CD14-positive monocyte (primary cell): ENCODE data around the gene METTL1. TPM values are rescaled to one million over a fixed set of nuclear protein-coding genes. Genes with fewer than 3 reads are reported as not detected.
A peak's percentile ranks its signal among the peaks of the same experiment; 100 is the strongest.
"Not testable (repeated sequence)": the region's sequence is repeated elsewhere in the genome, so short reads cannot be mapped to it uniquely, and the experiment has no call there.

ENCODE experiments used
- DNase-seq, 3 donors: peaks; one replicate each; pipeline ENCODE4 v3.0.0-alpha.2; 2011 to 2022
- H2AFZ ChIP-seq: 2 replicates; pipeline ENCODE4 v1.6.0; 2012; ENCODE audit warnings: mild to moderate bottlenecking, low read depth, low read length, inconsistent platforms; ENCODE audit not compliant: insufficient read depth, poor library complexity, severe bottlenecking
- H3K27ac ChIP-seq, 2 donors: 1 replicate in 1 of 2; 2 replicates in 1 of 2; pipeline ENCODE4 v1.5.1; 2012 to 2013; ENCODE audit warnings: low read length in 2 of 2, control low read depth in 1 of 2, inconsistent platforms in 1 of 2, low read depth in 1 of 2, mild to moderate bottlenecking in 1 of 2
- H3K27me3 ChIP-seq, 2 donors: one replicate each; pipeline versions ENCODE4 v1.6.0 to v1.6.1; 2011 to 2013; ENCODE audit warnings: low read length in 2 of 2; ENCODE audit not compliant: control insufficient read depth in 2 of 2, insufficient read depth in 2 of 2
- H3K36me3 ChIP-seq, 2 donors: replicated peaks in 1 of 2; 1 replicate in 1 of 2; 2 replicates in 1 of 2; pipeline versions ENCODE4 v1.5.1 to v1.6.1; 2012 to 2013; ENCODE audit warnings: low read length in 2 of 2, control low read depth in 1 of 2, inconsistent platforms in 1 of 2, mild to moderate bottlenecking in 1 of 2; ENCODE audit not compliant: insufficient read depth in 2 of 2, control insufficient read depth in 1 of 2
- H3K4me1 ChIP-seq, 2 donors: 1 replicate in 1 of 2; 2 replicates in 1 of 2; pipeline versions ENCODE4 v1.5.1 to v1.6.1; 2012 to 2013; ENCODE audit warnings: low read length in 2 of 2, control low read depth in 1 of 2, inconsistent platforms in 1 of 2, mild to moderate bottlenecking in 1 of 2, moderate library complexity in 1 of 2; ENCODE audit not compliant: insufficient read depth in 2 of 2, control insufficient read depth in 1 of 2
- H3K4me2 ChIP-seq: replicated peaks from 2 replicates; pipeline ENCODE3; 2012; ENCODE audit warnings: low read length, moderate library complexity, mild to moderate bottlenecking; ENCODE audit not compliant: poor library complexity, severe bottlenecking; ENCODE audit errors: extremely low read depth
- H3K4me3 ChIP-seq, 3 experiments: fragments of 200-600 bp in 1 of 3; sonication (generic) in 1 of 3; replicated peaks in 1 of 3; 1 replicate in 2 of 3; 2 replicates in 1 of 3; pipeline ENCODE4 v1.5.1; 2011 to 2013; ENCODE audit warnings: low read length in 3 of 3, mild to moderate bottlenecking in 3 of 3, control low read depth in 2 of 3, low read depth in 2 of 3, inconsistent platforms in 1 of 3, moderate library complexity in 1 of 3
- H3K79me2 ChIP-seq: 2 replicates; pipeline ENCODE4 v1.6.0; 2012; ENCODE audit warnings: mild to moderate bottlenecking, control low read depth, inconsistent platforms, low read length, moderate library complexity; ENCODE audit not compliant: insufficient read depth
- H3K9ac ChIP-seq: 2 replicates; pipeline ENCODE4 v1.6.0; 2017; ENCODE audit warnings: low read length, mild to moderate bottlenecking; ENCODE audit not compliant: insufficient read depth, poor library complexity, severe bottlenecking
- H3K9me3 ChIP-seq, 2 donors: replicated peaks in 1 of 2; 1 replicate in 1 of 2; 2 replicates in 1 of 2; pipeline versions ENCODE4 v1.5.1 to v1.6.1; 2012 to 2013; ENCODE audit warnings: low read length in 2 of 2, control low read depth in 1 of 2; ENCODE audit not compliant: control insufficient read depth in 1 of 2, insufficient read depth in 1 of 2
- H4K20me1 ChIP-seq: 2 replicates; pipeline ENCODE4 v1.6.0; 2012; ENCODE audit warnings: mild to moderate bottlenecking, low read length, control low read depth, moderate library complexity; ENCODE audit not compliant: insufficient read depth
- H3K27ac Mint-ChIP-seq, 7 donors: one replicate each; pipeline ENCODE4 v1.8.0; 2020; ENCODE audit warnings: mild to moderate bottlenecking in 7 of 7, mixed read lengths in 7 of 7, moderate library complexity in 6 of 7, inconsistent platforms in 2 of 7
- H3K27me3 Mint-ChIP-seq, 3 donors: one replicate each; pipeline ENCODE4 v1.8.0; 2021 to 2022; ENCODE audit warnings: low read depth in 3 of 3, mild to moderate bottlenecking in 3 of 3, mixed read lengths in 3 of 3, moderate library complexity in 3 of 3, inconsistent platforms in 1 of 3
- H3K36me3 Mint-ChIP-seq, 2 donors: one replicate each; pipeline ENCODE4 v1.8.0; 2020; ENCODE audit warnings: mixed read lengths in 2 of 2, inconsistent platforms in 1 of 2, mild to moderate bottlenecking in 1 of 2
- H3K4me1 Mint-ChIP-seq: one replicate; pipeline ENCODE4 v1.8.0; 2020; ENCODE audit warnings: mild to moderate bottlenecking, mixed read lengths
- H3K4me3 Mint-ChIP-seq, 2 donors: one replicate each; pipeline ENCODE4 v1.8.0; 2020; ENCODE audit warnings: mild to moderate bottlenecking in 2 of 2, mixed read lengths in 2 of 2, moderate library complexity in 1 of 2
- H3K9me3 Mint-ChIP-seq, 7 donors: one replicate each; pipeline ENCODE4 v1.8.0; 2020 to 2022; ENCODE audit warnings: mixed read lengths in 7 of 7, mild to moderate bottlenecking in 6 of 7, moderate library complexity in 6 of 7, inconsistent platforms in 2 of 7
- CTCF ChIP-seq: fragments of 200-600 bp; IDR thresholded peaks from one replicate; pipeline ENCODE4 v1.8.0; 2022; ENCODE audit warnings: antibody characterized with exemption, mild to moderate bottlenecking
- WGBS: methylation state at CpG from one replicate; pipeline ENCODE4 v1.1.5; 2013; ENCODE audit warnings: missing lambda C conversion rate; ENCODE audit not compliant: insufficient coverage; 5-methylcytosine and 5-hydroxymethylcytosine counted together
- intact Hi-C, 2 donors: fragments of 100-400 bp; cut with micrococcal nuclease; formaldehyde crosslinking; loops; one replicate each; pipeline versions ENCODE4 v1.15.0 to v1.15.1; 2023
- polyA plus RNA-seq, 3 donors: library from polyadenylated mRNA; depleted of rRNA in 1 of 3; unstranded in 2 of 3; stranded (reverse) in 1 of 3; fragments of 300-500 nt in 2 of 3; fragments of >200 nt in 1 of 3; fragmentation: Illumina TruSeq in 2 of 3; gene quantifications; 1 replicate in 2 of 3; 2 replicates in 1 of 3; pipeline ENCODE4 v1.2.3, GENCODE V29; 2012 to 2021

The METTL1 gene
- polyA plus RNA-seq, 3 donors = 3.4 to 5.0 (median 3.7) TPM

- peaks cover 6 to 10% of the 10 kb centered on the region in 2 donors for H3K36me3 Mint-ChIP-seq
- Histone ChIP-seq H3K4me2 (no peak overlapping the region), H3K4me1 (peaks cover 48 to 52% of the 10 kb centered on the region in 2 donors), H3K27ac (peak overlapping the region; percentile 12 to 26), H3K4me3 (no peak overlapping the region), H3K9me3 (no peaks in the 10 kb centered on the region), H3K9ac (no peak overlapping the region), H3K27me3 (no peaks in the 10 kb centered on the region), H4K20me1 (no peaks in the 10 kb centered on the region), H3K36me3 (no peaks in the 10 kb centered on the region), H3K79me2 (no peaks in the 10 kb centered on the region), H2AFZ (peak overlapping the region; percentile 9)
- TF ChIP-seq CTCF = peak; percentile 11
- 44% methylated on average over 4 of the region's 4 CpGs for WGBS
- H3K4me1 Mint-ChIP-seq = peaks cover 44% of the 10 kb centered on the region
- H3K27me3 Mint-ChIP-seq = peaks cover 0 to 2% (median 0%) of the 10 kb centered on the region in 3 donors
- intact Hi-C loops = no loop called here
- peak overlapping the region; percentile 22 to 82 (median 76) for H3K27ac Mint-ChIP-seq
- H3K9me3 Mint-ChIP-seq = peaks cover 0 to 6% (median 0%) of the 10 kb centered on the region in 7 donors
- H3K4me3 Mint-ChIP-seq = peak overlapping the region in 1 of 2 donors; percentile 2
- DNase-seq = peak; percentile 38 to 68 (median 54)
Observed at GRCh38 chr12:57775563-57776246, 3.8 kb upstream of the METTL1 start.

- Mint-ChIP-seq H3K9me3 (peaks cover 0 to 6% (median 0%) of the 10 kb centered on the region in 7 donors), H3K4me3 (no peak overlapping the region)
- intact Hi-C loops = no loop called here
Observed at GRCh38 chr12:57775044-57775443, 3.1 kb upstream of the METTL1 start.

GRCh38 chr12:57774634-57775033 lies 2.7 kb upstream of the METTL1 start:
- not testable (repeated sequence) for H3K27ac ChIP-seq, H3K9me3 ChIP-seq, H3K27me3 ChIP-seq, H3K4me2 ChIP-seq, H3K79me2 ChIP-seq, H3K4me3 Mint-ChIP-seq, H3K4me3 ChIP-seq, H3K36me3 ChIP-seq, H3K27ac Mint-ChIP-seq, H4K20me1 ChIP-seq, H3K9ac ChIP-seq, DNase-seq, H3K9me3 Mint-ChIP-seq, H2AFZ ChIP-seq, H3K27me3 Mint-ChIP-seq
- intact Hi-C loops = loop anchor here in 1 of 2 donors (5.0 kb wide), 1 partner anchor 73 kb away; the partner anchor contains the start of gene CTDSP2
- H3K36me3 Mint-ChIP-seq = peaks cover 13 to 15% of the 10 kb centered on the region in 2 donors
- 100% methylated on average over 1 of the region's 11 CpGs for WGBS
- peaks cover 38% of the 10 kb centered on the region for H3K4me1 Mint-ChIP-seq
- H3K4me1 ChIP-seq = peaks cover 37 to 42% of the 10 kb centered on the region in 2 donors

More at GRCh38 chr12:57775044-57775443, 3.1 kb upstream of the METTL1 start:
- peaks cover 41 to 46% of the 10 kb centered on the region in 2 donors for H3K4me1 ChIP-seq
- Mint-ChIP-seq H3K27me3 (peaks cover 0 to 2% (median 0%) of the 10 kb centered on the region in 3 donors), H3K27ac (peak overlapping the region in 5 of 7 donors; percentile 59 to 81 (median 76)), H3K36me3 (peaks cover 11 to 13% of the 10 kb centered on the region in 2 donors), H3K4me1 (peaks cover 41% of the 10 kb centered on the region)
- no peak overlapping the region for H2AFZ ChIP-seq
- no peaks in the 10 kb centered on the region for H3K27me3 ChIP-seq
- H3K79me2 ChIP-seq = no peaks in the 10 kb centered on the region
- no peak overlapping the region for H3K4me2 ChIP-seq
- WGBS = no CpG with 5 or more reads among the region's 3 CpGs
- peak overlapping the region; percentile 12 to 26 for H3K27ac ChIP-seq
- H3K4me3 ChIP-seq = no peak overlapping the region
- TF ChIP-seq CTCF = no peak
- H3K36me3 ChIP-seq = no peaks in the 10 kb centered on the region
- no peak for DNase-seq
- no peaks in the 10 kb centered on the region for H4K20me1 ChIP-seq
- no peaks in the 10 kb centered on the region for H3K9me3 ChIP-seq
- no peak overlapping the region for H3K9ac ChIP-seq
